H4 (cell line): ENCODE measurements around the gene TMIE. TPM values are rescaled to one million over a fixed set of nuclear protein-coding genes. Genes with fewer than 3 reads are reported as not detected.

Source experiments
- DNase-seq: peaks from one replicate; pipeline ENCODE4 v3.0.0-alpha.2; 2015; ENCODE audit warnings: low spot score
- total RNA-seq: library from RNA; depleted of rRNA; stranded (reverse); fragments of >200 nt; shearing (Covaris generic); gene quantifications from 2 replicates; pipeline ENCODE4 v1.2.3, GENCODE V29; 2014

Gene TMIE
- total RNA-seq, 1 experiment from 2014 or later, result not detected

GRCh38 chr3:46708401-46709156 lies 7.4 kb downstream of the TMIE start:
- no peak for DNase-seq

DNA sequence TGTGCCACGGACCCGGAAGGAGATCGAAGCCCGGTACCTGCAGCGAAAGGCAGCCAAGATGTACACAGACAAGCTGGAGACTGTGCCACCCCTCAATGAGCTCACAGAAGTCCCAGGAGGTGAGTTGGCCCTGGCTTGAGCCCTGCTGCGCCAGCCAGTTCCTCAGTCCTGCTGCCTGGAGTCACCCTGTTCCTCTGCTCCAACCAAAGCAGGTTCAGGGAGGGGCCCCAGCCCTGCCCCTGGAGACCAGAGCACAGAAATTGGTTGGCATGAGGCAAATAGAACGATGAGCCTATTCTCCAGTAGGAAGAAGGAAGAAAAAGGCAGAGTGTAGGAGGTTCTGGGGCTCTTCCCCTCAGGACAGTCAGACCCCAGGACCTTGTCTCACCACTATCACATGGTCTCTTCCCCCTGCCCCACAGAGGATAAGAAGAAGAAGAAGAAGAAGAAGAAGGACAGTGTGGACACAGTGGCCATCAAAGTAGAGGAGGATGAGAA lies 8.0 kb downstream of the TMIE start:
- DNase-seq, result no peak

GRCh38 chr3:46709721-46710120 lies 8.5 kb downstream of the TMIE start:
- DNase-seq, result no peak

DNA sequence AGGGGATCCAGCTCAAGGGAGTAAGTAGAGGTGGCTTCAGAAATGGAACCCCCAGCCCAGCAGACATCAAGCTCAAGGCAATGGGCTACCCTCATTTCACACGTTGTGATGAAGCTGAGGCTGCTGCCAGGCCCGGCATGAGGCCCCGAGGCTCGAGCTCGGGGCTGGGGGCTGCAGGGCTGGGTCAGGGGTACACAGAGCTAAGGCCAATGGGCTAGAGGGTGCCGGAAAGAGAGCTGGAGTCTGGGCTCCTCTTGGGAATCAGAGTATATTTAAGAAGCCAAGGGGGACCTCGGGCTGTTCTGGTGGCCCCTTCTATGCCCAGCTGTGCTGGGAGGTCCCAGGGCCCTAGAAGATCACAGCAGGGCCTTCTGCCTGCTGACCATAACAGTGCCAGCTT lies 9.0 kb downstream of the TMIE start:
- DNase-seq, result no peak

- DNase-seq, result no peak
Observed at GRCh38 chr3:46710671-46711295, 9.6 kb downstream of the TMIE start.

DNA sequence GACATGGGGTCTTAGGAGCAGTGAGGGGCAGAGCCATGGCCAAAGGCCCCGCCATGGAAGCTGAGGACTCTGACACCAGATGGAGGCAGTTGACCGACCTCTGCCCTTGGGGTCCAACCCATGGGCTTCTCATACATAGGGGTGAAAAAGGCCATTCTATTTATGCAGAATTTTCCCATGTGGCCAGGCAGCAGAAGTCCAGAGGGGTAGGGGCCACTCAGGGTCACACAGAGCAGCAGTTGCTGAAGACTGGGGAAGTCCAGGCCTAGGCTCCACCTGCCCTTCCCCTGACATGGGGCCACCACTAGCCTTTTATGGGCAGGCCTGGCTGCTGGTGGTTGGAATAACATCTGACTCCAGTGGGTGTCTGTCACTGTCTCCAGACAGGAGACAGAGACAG lies 10.1 kb downstream of the TMIE start:
- DNase-seq, result no peak

- DNase-seq, result no peak
Observed at GRCh38 chr3:46711760-46712159, 10.6 kb downstream of the TMIE start.

DNA sequence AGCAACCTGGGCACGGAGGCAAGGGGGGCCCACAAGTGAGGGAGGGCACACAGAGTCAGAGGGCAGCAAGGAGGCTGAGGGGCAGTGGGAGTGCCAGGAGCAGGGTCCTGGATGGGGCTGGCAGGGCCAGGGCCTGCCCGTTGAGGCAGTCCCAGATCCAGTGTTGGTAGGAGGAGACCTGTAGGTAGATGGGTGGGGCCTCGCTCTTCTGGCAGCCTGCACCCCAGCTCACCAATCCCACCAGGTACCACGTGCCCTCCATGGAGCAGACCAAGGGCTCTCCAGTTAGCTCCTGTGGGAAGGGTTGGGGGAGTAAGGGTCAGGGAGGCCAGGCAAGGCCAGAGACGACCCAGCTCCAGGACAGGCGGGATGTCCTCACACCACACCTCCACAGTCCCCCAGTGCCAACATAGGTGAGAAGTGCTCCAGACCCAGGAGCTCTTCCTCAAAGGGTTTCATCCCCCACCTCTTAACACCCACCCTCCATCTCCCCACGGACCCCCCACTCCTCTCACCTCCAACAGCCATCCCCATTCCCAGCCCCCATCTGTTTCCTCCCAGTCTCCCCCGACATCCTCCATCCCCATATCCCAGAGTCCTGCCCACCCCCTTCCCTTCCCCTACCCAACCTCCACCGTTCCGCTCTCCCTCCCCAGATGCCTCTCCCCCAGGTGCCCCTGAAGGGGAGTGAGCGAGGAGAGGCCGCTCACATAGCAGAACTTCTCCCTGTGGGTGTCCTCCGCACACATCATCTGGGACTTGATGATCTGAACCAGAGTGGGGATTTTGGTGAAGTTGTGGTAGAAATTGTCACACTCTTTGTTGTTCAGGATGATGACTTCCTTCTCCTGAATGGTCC lies 11.2 kb downstream of the TMIE start:
- no peak for DNase-seq

GRCh38 chr3:46713050-46713897 lies 12.1 kb downstream of the TMIE start:
- DNase-seq, result no peak

DNA sequence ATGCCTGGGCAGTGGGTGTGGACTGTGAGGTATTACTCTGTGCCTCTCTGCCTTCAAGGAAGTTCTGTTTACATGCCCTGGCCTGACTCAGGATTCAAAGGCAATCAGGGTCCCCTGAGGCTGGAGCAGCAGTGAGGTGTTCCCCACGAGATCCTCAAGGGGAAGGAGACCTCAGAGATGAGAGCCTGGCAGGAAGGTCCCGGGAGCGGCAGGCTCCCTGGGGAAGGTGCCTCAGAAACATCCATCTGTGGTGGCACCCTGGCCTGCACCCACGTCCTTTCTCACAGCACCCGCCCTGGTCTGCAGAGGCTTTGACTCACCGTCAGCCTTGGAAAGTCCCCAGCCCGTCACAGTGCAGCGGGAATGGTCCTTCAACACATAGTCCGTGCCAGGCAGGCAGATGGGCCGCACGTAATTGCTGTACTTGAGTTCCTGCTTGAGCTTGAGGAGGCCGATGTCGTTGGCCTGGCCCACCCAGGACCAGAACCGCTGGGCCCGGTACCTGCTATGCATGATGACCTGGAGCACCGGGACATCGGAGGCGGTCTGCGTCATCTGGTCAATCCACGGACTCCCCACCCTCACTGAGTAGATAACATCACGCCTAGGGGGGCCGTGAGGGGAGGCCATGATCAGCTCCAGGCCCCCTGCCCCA lies 12.8 kb downstream of the TMIE start:
- no peak for DNase-seq

DNA sequence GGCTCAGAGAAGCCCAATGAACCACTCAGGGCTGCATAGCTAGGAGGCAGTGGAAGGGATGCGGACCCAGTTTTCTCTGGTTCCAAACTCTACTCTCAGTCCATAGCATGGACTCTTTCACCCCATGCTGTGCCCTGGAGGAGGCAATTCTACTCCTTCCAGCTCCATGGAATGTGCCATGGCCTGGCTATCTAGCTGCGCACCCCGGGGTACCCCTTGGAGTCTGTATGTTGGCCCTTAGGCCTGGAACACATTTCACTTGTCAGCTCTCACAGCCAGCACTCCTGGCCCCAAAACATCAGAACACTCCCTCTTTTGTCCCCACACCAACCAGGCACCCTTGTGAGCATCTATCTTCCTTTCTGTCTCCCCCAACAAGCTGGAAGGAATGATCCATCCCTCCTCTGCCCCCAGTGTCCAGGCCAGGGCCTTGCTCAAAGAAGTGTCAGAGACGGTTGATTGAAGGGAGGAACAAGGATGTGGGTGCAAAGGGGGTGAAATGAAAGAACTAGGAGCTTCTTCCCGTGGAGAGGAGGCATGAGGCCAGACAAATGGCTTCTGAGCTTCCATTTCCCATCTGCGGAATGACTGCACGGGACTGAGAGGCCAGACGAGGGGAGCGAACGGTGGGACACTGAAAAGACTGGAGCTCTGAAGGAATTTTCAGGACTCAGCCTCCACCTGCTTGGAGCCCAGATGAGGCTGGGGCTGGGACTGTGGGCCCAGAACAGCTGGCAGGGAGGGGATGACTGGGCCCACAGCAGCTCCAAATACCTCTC lies 13.7 kb downstream of the TMIE start:
- no peak for DNase-seq

GRCh38 chr3:46715507-46716175 lies 14.4 kb downstream of the TMIE start:
- no peak for DNase-seq

GRCh38 chr3:46716461-46717441 lies 15.6 kb downstream of the TMIE start:
- DNase-seq, result no peak

GRCh38 chr3:46717447-46718231 lies 16.4 kb downstream of the TMIE start, which contains the start of gene PRSS50:
TSS of gene PRSS50 (minus strand) at chr3:46717869. CDS start at chr3:46717824, 45 bp downstream.
- DNase-seq, result no peak

GRCh38 chr3:46719044-46719565 lies 17.9 kb downstream of the TMIE start:
- no peak for DNase-seq

GRCh38 chr3:46719735-46720271 lies 18.6 kb downstream of the TMIE start:
- DNase-seq, result no peak

- no peak for DNase-seq
Observed at GRCh38 chr3:46721009-46721408, 19.8 kb downstream of the TMIE start.
